K562 (cell line): Measurements from ENCODE around the gene NLGN2. TPM values are rescaled to one million over a fixed set of nuclear protein-coding genes. Genes with fewer than 3 reads are reported as not detected.

Experiments used
- ATAC-seq: fragments of 200-7000 bp; cut with Tn5 transposase; 3 replicates; pipeline ENCODE4 v1.9.1; 2020; ENCODE audit warnings: moderate library complexity
- BruUV-seq: library from RNA; stranded (reverse); fragments of 400-500 nt; replicated peaks from 2 replicates; lab custom pipeline; 2021; lab: Mats Ljungman, UMichigan
- CTCF ChIA-PET: fragments of 300-600 bp; formaldehyde crosslinking; extraction: SDS; loops from one replicate; lab custom pipeline; 2021; ENCODE audit warnings: low intra/inter-chr PET ratio; lab: Yijun Ruan, JAX
- POLR2A ChIA-PET: fragments of 300-600, 350-650 bp; sonication (Branson Sonifier 250); formaldehyde crosslinking; extraction: SDS; loops from one replicate; lab custom pipeline; 2021; ENCODE audit warnings: antibody characterized with exemption, inconsistent platforms; lab: Yijun Ruan, JAX
- DNase-seq, 4 experiments: peaks; one replicate each; pipeline versions ENCODE4 v3.0.0 to v3.0.0-alpha.2; 2011 to 2018; ENCODE audit warnings: low spot score in 3 of 4, mixed read lengths in 3 of 4; ENCODE audit errors: extremely low read depth in 1 of 4
- FAIRE-seq: peaks from 2 replicates; lab custom pipeline; 2011; peaks lifted over from hg19 to GRCh38; lab: Jason Lieb, UNC
- H2AFZ ChIP-seq: 2 replicates; pipeline ENCODE4 v1.6.0; 2011; ENCODE audit warnings: low read depth, low read length, control low read depth, inconsistent platforms
- H3K27ac ChIP-seq: fragments of 200-600 bp; 3 replicates; pipeline ENCODE4 v1.8.0; 2011; ENCODE audit warnings: low read depth, mild to moderate bottlenecking, control low read depth, inconsistent platforms, low read length, moderate library complexity, mixed read lengths; ENCODE audit errors: extremely low read depth
- H3K27me3 ChIP-seq, 2 experiments: fragments of 300-600 bp in 1 of 2; 2 replicates in 1 of 2; 3 replicates in 1 of 2; pipeline versions ENCODE4 v1.6.0 to v1.8.0; 2011; ENCODE audit warnings: inconsistent platforms in 2 of 2, low read length in 2 of 2, mild to moderate bottlenecking in 1 of 2, mixed read lengths in 1 of 2, moderate library complexity in 1 of 2; ENCODE audit not compliant: control insufficient read depth in 2 of 2, insufficient read depth in 2 of 2
- H3K36me3 ChIP-seq: fragments of 300-600 bp; 3 replicates; pipeline ENCODE4 v1.8.0; 2011; ENCODE audit warnings: mild to moderate bottlenecking, low read length, inconsistent platforms; ENCODE audit not compliant: control insufficient read depth, insufficient read depth
- H3K4me1 ChIP-seq, 2 experiments: fragments of 200-600 bp in 1 of 2; replicated peaks in 1 of 2; 2 replicates in 1 of 2; 3 replicates in 1 of 2; pipeline versions ENCODE4 v1.5.1 to v1.8.0; 2011; ENCODE audit warnings: inconsistent platforms in 2 of 2, low read length in 2 of 2, mild to moderate bottlenecking in 1 of 2, mixed read lengths in 1 of 2, moderate library complexity in 1 of 2; ENCODE audit not compliant: control insufficient read depth in 2 of 2, insufficient read depth in 2 of 2
- H3K4me2 ChIP-seq: 2 replicates; pipeline ENCODE4 v1.6.1; 2011; ENCODE audit warnings: low read length, control low read depth, inconsistent platforms, mixed read lengths; ENCODE audit not compliant: insufficient read depth
- H3K4me3 ChIP-seq: fragments of 200-600 bp; sonication (generic), shearing (Covaris generic); 2 replicates; pipeline ENCODE4 v1.5.1; 2016; ENCODE audit warnings: control low read depth, inconsistent platforms
- H3K79me2 ChIP-seq: fragments of 200-600 bp; 3 replicates; pipeline ENCODE4 v1.8.0; 2011; ENCODE audit warnings: low read length, inconsistent platforms; ENCODE audit not compliant: control insufficient read depth, insufficient read depth
- H3K9ac ChIP-seq, 2 experiments: 2 replicates each; pipeline versions ENCODE4 v1.6.0 to v1.6.1; 2011; ENCODE audit warnings: low read depth in 2 of 2, low read length in 2 of 2, control low read depth in 1 of 2, inconsistent platforms in 1 of 2, mild to moderate bottlenecking in 1 of 2, mixed read lengths in 1 of 2; ENCODE audit not compliant: insufficient read depth in 1 of 2
- H3K9me1 ChIP-seq: one replicate; pipeline ENCODE4 v1.6.0; 2011; ENCODE audit warnings: inconsistent platforms, mild to moderate bottlenecking, low read length, moderate library complexity; ENCODE audit not compliant: control insufficient read depth, insufficient read depth
- H3K9me3 ChIP-seq: replicated peaks from 2 replicates; pipeline ENCODE4 v1.5.1; 2011; ENCODE audit warnings: low read depth, low read length, inconsistent platforms; ENCODE audit not compliant: control insufficient read depth, insufficient read depth
- H4K20me1 ChIP-seq: replicated peaks from 2 replicates; pipeline ENCODE4 v1.6.1; 2011; ENCODE audit warnings: low read length, inconsistent platforms, mixed read lengths; ENCODE audit not compliant: control insufficient read depth, insufficient read depth
- ATF7 ChIP-seq: fragments of 450-650 bp; IDR thresholded peaks from 2 replicates; pipeline ENCODE4 v1.7.1; 2014; ENCODE audit warnings: mild to moderate bottlenecking, moderate library complexity
- CEBPZ ChIP-seq: fragments of 150-350 bp; IDR thresholded peaks from 2 replicates; pipeline ENCODE4 v1.6.1; 2014; ENCODE audit warnings: low read depth, mild to moderate bottlenecking, low read length, borderline replicate concordance
- CTCFL ChIP-seq: IDR thresholded peaks from 2 replicates; pipeline ENCODE4 v1.6.1; 2011; ENCODE audit warnings: borderline replicate concordance, low read depth, mild to moderate bottlenecking, moderate library complexity, low read length; ENCODE audit not compliant: insufficient read depth, poor library complexity, severe bottlenecking
- ERF ChIP-seq: fragments of 450-650 bp; formaldehyde crosslinking; IDR thresholded peaks from 2 replicates; pipeline ENCODE4 v1.4.0; 2020; ENCODE audit warnings: mild to moderate bottlenecking, mixed read lengths
- MIER1 ChIP-seq: fragments of 450-650 bp; IDR thresholded peaks from 2 replicates; pipeline ENCODE4 v1.6.1; 2016; ENCODE audit warnings: antibody characterized with exemption, mild to moderate bottlenecking, low read depth
- SMAD3 ChIP-seq: fragments of 450-650 bp; formaldehyde crosslinking; conservative IDR thresholded peaks from 2 replicates; pipeline ENCODE4 v1.4.0; 2020; ENCODE audit warnings: mild to moderate bottlenecking
- SMC3 ChIP-seq: conservative IDR thresholded peaks from 2 replicates; pipeline ENCODE4 v1.6.1; 2011; ENCODE audit warnings: low read depth, low read length, improper control_type of control experiment; ENCODE audit not compliant: insufficient read depth
- TAF1 ChIP-seq: IDR thresholded peaks from 2 replicates; pipeline ENCODE4 v1.6.1; 2011; ENCODE audit warnings: mild to moderate bottlenecking, low read length, moderate library complexity; ENCODE audit not compliant: insufficient read depth, control insufficient read depth, severe bottlenecking; ENCODE audit errors: extremely low read depth
- ZNF140 ChIP-seq: fragments of 250-450 bp; sonication (Bioruptor Pico); IDR thresholded peaks from 2 replicates; pipeline ENCODE4 v1.8.0; 2021; ENCODE audit warnings: moderate library complexity, mild to moderate bottlenecking, inconsistent platforms
- ZNF655 ChIP-seq: fragments of 250-450 bp; sonication (Bioruptor Pico); IDR thresholded peaks from 2 replicates; pipeline ENCODE4 v1.5.0; 2021
- WGBS: fragments of 100-300 bp; shearing (Covaris generic); methylation state at CpG from one replicate; pipeline ENCODE4 v1.1.6; 2016; ENCODE audit warnings: low coverage, mixed read lengths; ENCODE audit not compliant: insufficient coverage; ENCODE audit errors: missing lambda C conversion rate; 5-methylcytosine and 5-hydroxymethylcytosine counted together
- in situ Hi-C: fragments of 300-500 bp; cut with MboI; formaldehyde crosslinking; loops from 4 replicates; pipeline ENCODE4 v1.15.0; 2018; ENCODE audit warnings: inconsistent platforms, mixed read lengths
- intact Hi-C: fragments of 100-400 bp; cut with micrococcal nuclease; formaldehyde crosslinking; loops from 2 replicates; pipeline ENCODE4 v1.14.2; 2022
- polyA plus RNA-seq, 8 experiments: library from polyadenylated mRNA; depleted of rRNA in 4 of 8; stranded (reverse) in 5 of 8; unstranded in 3 of 8; fragments of >200 nt; fragmentation: Nextera tagmentation in 2 of 8; fragmentation: Illumina TruSeq in 1 of 8; extraction: Ambion mirVana in 2 of 8; extraction: Trizol in 1 of 8; gene quantifications; 2 replicates each; pipeline versions ENCODE4 v1.2.1 to v1.2.3, GENCODE V29; 2011 to 2014; ENCODE audit warnings: inconsistent platforms in 1 of 8, missing spikeins in 1 of 8
- total RNA-seq, 7 experiments: library from RNA; depleted of rRNA in 6 of 7; stranded (reverse); fragments of >200 nt in 6 of 7; fragmentation: Illumina TruSeq in 2 of 7; extraction: Trizol in 2 of 7; gene quantifications; 2 replicates each; pipeline versions ENCODE4 v1.2.1 to v1.2.3, GENCODE V29; 2011 to 2021; ENCODE audit warnings: low replicate concordance in 1 of 7
- TF ChIP-seq, protein P1 (sequence below), 2 experiments: fragments of 450-650 bp in 1 of 2; sonication (generic) in 1 of 2; formaldehyde crosslinking in 1 of 2; IDR thresholded peaks in 1 of 2; conservative IDR thresholded peaks in 1 of 2; 2 replicates each; pipeline versions ENCODE4 v1.6.1 to v1.8.1; 2016 to 2023; ENCODE audit warnings: mild to moderate bottlenecking in 2 of 2, moderate library complexity in 2 of 2, inconsistent platforms in 1 of 2, missing genetic modification reagents in 1 of 2

The NLGN2 gene
- total and polyA plus RNA-seq, 9 of the 15 experiments (the other 6 are each of a cell fraction or from before 2014, with no cell fraction given), result 0.11 to 7.8 (median 0.77) TPM

DNA sequence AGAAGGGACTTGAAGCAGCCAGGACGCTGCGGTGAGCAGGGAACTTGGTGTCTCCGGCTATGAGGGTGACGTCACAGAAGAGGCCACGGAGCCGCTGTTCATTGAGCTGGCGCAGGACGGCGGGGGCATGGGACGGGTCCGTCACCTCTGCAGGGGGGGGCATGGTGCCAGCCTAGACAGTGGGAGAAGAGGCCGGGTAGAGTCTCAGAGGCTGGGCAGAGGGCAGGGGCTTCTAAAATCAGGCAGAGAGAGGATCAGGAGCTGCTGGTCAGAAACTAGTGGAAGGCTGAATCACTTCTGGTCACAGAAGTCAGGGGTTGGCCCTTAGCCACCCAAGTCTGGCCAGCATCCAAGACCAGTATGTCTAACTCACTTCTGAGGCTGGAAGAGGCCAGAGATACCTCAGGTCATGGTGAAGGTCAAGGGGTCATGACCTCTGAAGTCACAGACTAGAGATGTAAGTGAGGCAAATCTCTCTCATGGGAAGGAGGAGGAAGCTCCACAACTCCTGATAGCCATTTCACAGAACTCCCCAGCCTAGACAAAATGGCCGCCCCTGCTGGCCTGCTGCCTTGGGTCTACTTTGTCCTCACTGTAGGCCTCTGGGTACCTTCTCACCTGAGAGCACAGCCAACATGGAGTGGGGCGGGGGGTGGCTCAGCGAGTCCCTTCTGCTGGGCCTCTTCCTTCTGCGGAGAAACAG lies 59.1 kb downstream of the NLGN2 start:
- H3K4me2 ChIP-seq, result no peak overlapping the region
- H3K9ac ChIP-seq, result peak overlapping the region in 1 of 2 experiments; percentile 64; a peak in 2 of 4 replicates
- DNase-seq, result peak in 3 of 4 experiments; percentile 27 to 87 (median 41)
- no peaks in the 10 kb centered on the region for H3K9me3 ChIP-seq
- H2AFZ ChIP-seq, result no peak overlapping the region
- POLR2A ChIA-PET, result interaction anchor here (0.5 to 2.0 kb wide), 8 partner anchors 10 to 394 kb away, joined by 3 to 6 read pairs (median 4); partner anchors contain the start of gene SLC35G6
- no peaks in the 10 kb centered on the region for H3K9me1 ChIP-seq
- BruUV-seq, result no TSS peak
- FAIRE-seq, result peak; percentile 97
- peak overlapping the region; percentile 70 for H3K27ac ChIP-seq
- CTCF ChIA-PET, result no interaction called here
- H3K4me1 ChIP-seq, result peaks cover 8 to 29% of the 10 kb centered on the region in 2 experiments
- ATAC-seq, result peak; percentile 74
- in situ Hi-C loops, result no loop called here
- no peak overlapping the region for H3K4me3 ChIP-seq
- H3K27me3 ChIP-seq, result no peaks in the 10 kb centered on the region
- H4K20me1 ChIP-seq, result no peaks in the 10 kb centered on the region
- intact Hi-C loops, result no loop called here
- H3K79me2 ChIP-seq, result peaks cover 19% of the 10 kb centered on the region
- WGBS, result 0% methylated on average over 1 of the region's 16 CpGs
- H3K36me3 ChIP-seq, result peaks cover 35% of the 10 kb centered on the region; the same call in 1 of the 3 replicates
- TF ChIP-seq CEBPZ (no peak), ATF7 (peak; percentile 45; the same call in 1 of the 2 replicates), CTCFL (no peak), MIER1 (no peak), SMC3 (no peak), ZNF655 (no peak), SMAD3 (CRISPR knock-in tag) (no peak), ZNF140 (CRISPR knock-in tag) (no peak), TAF1 (no peak), ERF (CRISPR knock-in tag) (no peak)
- TF ChIP-seq, protein P1, sequence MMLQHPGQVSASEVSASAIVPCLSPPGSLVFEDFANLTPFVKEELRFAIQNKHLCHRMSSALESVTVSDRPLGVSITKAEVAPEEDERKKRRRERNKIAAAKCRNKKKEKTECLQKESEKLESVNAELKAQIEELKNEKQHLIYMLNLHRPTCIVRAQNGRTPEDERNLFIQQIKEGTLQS (IDR thresholded peaks at IDR 0.05), result peak; percentile 23; the same call in 1 of the 2 replicates
- TF ChIP-seq, protein P1 (CRISPR knock-in tag; conservative IDR thresholded peaks at IDR 0.05), result no peak
